ENCODE data around the gene NRGN. TPM values are rescaled to one million over a fixed set of nuclear protein-coding genes. Genes with fewer than 3 reads are reported as not detected.

NRGN gene
- total RNA-seq, 1 experiment from 2014 or later, result 15.5 TPM

GRCh38 chr11:124753205-124753604 is 13.5 kb downstream of the NRGN start:
- Histone ChIP-seq H2AFZ (ENCODE audit: low read length) (no peak overlapping the region), H3K36me3 (ENCODE audit: low read depth, low read length) (no peaks in the 10 kb centered on the region), H3K27ac (ENCODE audit: low read length) (no peak overlapping the region), H3K4me2 (ENCODE audit: low read length) (no peak overlapping the region), H3K9ac (ENCODE audit: low read length) (no peak overlapping the region), H4K20me1 (ENCODE audit: low read length) (no peaks in the 10 kb centered on the region), H3K4me1 (ENCODE audit: insufficient read depth, low read length) (peaks cover 45% of the 10 kb centered on the region), H3F3A (ENCODE audit: low read length, unreplicated experiment) (no peaks in the 10 kb centered on the region), H3K9me3 (ENCODE audit: low read length) (no peaks in the 10 kb centered on the region), H3K9me2 (replicated peaks; ENCODE audit: low read length) (no peaks in the 10 kb centered on the region), H3K79me2 (ENCODE audit: low read length) (no peaks in the 10 kb centered on the region), H3K4me3 (ENCODE audit: low read length) (no peak overlapping the region), H3K27me3 (ENCODE audit: low read length) (no peaks in the 10 kb centered on the region)
- POLR2A ChIA-PET (ENCODE audit: unreplicated experiment), result no interaction called here
- TSS peak; percentile 8 for BruUV-seq (replicated peaks)
- intact Hi-C loops (cut with micrococcal nuclease), result no loop called here
- DNase-seq (no peak), ATAC-seq (0 out of 2 replicates have a peak, but pooled peaks have one; percentile 7)
- TF ChIP-seq CTCF (conservative IDR thresholded peaks at IDR 0.05; ENCODE audit: low read depth, low read length), result no peak
- no peak for TF ChIP-seq EZH2 (IDR thresholded peaks at IDR 0.05; ENCODE audit: low read length, unreplicated experiment)
- no peak for TF ChIP-seq EZH2phosphoT487 (IDR thresholded peaks at IDR 0.05; ENCODE audit: borderline replicate concordance, low read length)
- CTCF ChIA-PET, result interaction anchor here (0.7 to 1.1 kb wide), 4 partner anchors 13 to 83 kb away, joined by 3 to 4 read pairs (median 3); partner anchors contain the start of gene NRGN

- no peaks in the 10 kb centered on the region for H3K79me2 ChIP-seq (ENCODE audit: low read length)
- no peaks in the 10 kb centered on the region for H3K27me3 ChIP-seq (ENCODE audit: low read length)
- POLR2A ChIA-PET (ENCODE audit: unreplicated experiment), result no interaction called here
- no peaks in the 10 kb centered on the region for H3K9me3 ChIP-seq (ENCODE audit: low read length)
- H3K4me2 ChIP-seq (ENCODE audit: low read length), result no peak overlapping the region
- H3K9me2 ChIP-seq (replicated peaks; ENCODE audit: low read length), result no peaks in the 10 kb centered on the region
- ATAC-seq (no peak), DNase-seq (no peak)
- BruUV-seq (replicated peaks), result no TSS peak
- H3K9ac ChIP-seq (ENCODE audit: low read length), result no peak overlapping the region
- no peaks in the 10 kb centered on the region for H3K36me3 ChIP-seq (ENCODE audit: low read depth, low read length)
- no peak overlapping the region for H2AFZ ChIP-seq (ENCODE audit: low read length)
- H3K4me3 ChIP-seq (ENCODE audit: low read length), result no peak overlapping the region
- CTCF ChIA-PET, result interaction anchor here (0.7 to 1.1 kb wide), 2 partner anchors 14 to 83 kb away, joined by 3 read pairs; partner anchors contain the start of gene NRGN
- H3F3A ChIP-seq (ENCODE audit: low read length, unreplicated experiment), result no peaks in the 10 kb centered on the region
- no peaks in the 10 kb centered on the region for H4K20me1 ChIP-seq (ENCODE audit: low read length)
- intact Hi-C loops (cut with micrococcal nuclease), result no loop called here
- TF ChIP-seq EZH2 (IDR thresholded peaks at IDR 0.05; ENCODE audit: low read length, unreplicated experiment) (no peak), EZH2phosphoT487 (IDR thresholded peaks at IDR 0.05; ENCODE audit: borderline replicate concordance, low read length) (no peak), CTCF (conservative IDR thresholded peaks at IDR 0.05; ENCODE audit: low read depth, low read length) (no peak)
- H3K27ac ChIP-seq (ENCODE audit: low read length), result no peak overlapping the region
- H3K4me1 ChIP-seq (ENCODE audit: insufficient read depth, low read length), result peaks cover 42% of the 10 kb centered on the region
Observed at GRCh38 chr11:124753624-124754023, 13.9 kb downstream of the NRGN start.

GRCh38 chr11:124754309-124754708 is 14.6 kb downstream of the NRGN start:
- Histone ChIP-seq H3F3A (ENCODE audit: low read length, unreplicated experiment) (no peaks in the 10 kb centered on the region), H3K36me3 (ENCODE audit: low read depth, low read length) (no peaks in the 10 kb centered on the region), H3K27ac (ENCODE audit: low read length) (no peak overlapping the region), H4K20me1 (ENCODE audit: low read length) (no peaks in the 10 kb centered on the region), H3K9ac (ENCODE audit: low read length) (no peak overlapping the region), H3K79me2 (ENCODE audit: low read length) (no peaks in the 10 kb centered on the region), H3K9me2 (replicated peaks; ENCODE audit: low read length) (no peaks in the 10 kb centered on the region), H3K9me3 (ENCODE audit: low read length) (no peaks in the 10 kb centered on the region), H3K4me3 (ENCODE audit: low read length) (no peak overlapping the region), H3K4me2 (ENCODE audit: low read length) (peak overlapping the region; percentile 42), H2AFZ (ENCODE audit: low read length) (no peak overlapping the region), H3K4me1 (ENCODE audit: insufficient read depth, low read length) (peaks cover 35% of the 10 kb centered on the region), H3K27me3 (ENCODE audit: low read length) (no peaks in the 10 kb centered on the region)
- ATAC-seq, result peak; percentile 73
- intact Hi-C loops (cut with micrococcal nuclease), result no loop called here
- ChIA-PET CTCF (interaction anchor here (0.6 kb wide), 1 partner anchor 88 kb away, joined by 3 read pairs; no protein-coding TSS in a partner anchor), POLR2A (ENCODE audit: unreplicated experiment) (interaction anchor here (1.0 kb wide), 1 partner anchor 80 kb away, joined by 10 read pairs; no protein-coding TSS in a partner anchor)
- TF ChIP-seq CTCF (conservative IDR thresholded peaks at IDR 0.05; ENCODE audit: low read depth, low read length), result no peak
- no peak for TF ChIP-seq EZH2 (IDR thresholded peaks at IDR 0.05; ENCODE audit: low read length, unreplicated experiment)
- TF ChIP-seq EZH2phosphoT487 (IDR thresholded peaks at IDR 0.05; ENCODE audit: borderline replicate concordance, low read length), result no peak
- BruUV-seq (replicated peaks), result no TSS peak
- peak; percentile 51 for DNase-seq

Measured in PC-3 (cell line).